GM21717 (cell line): ENCODE data around the gene ABR.
A peak's percentile ranks its signal among the peaks of the same experiment; 100 is the strongest.
"Not testable (repeated sequence)": the region's sequence is repeated elsewhere in the genome, so short reads cannot be mapped to it uniquely, and the experiment has no call there.

Experiments
- ATAC-seq: cut with Tn5 transposase; IDR thresholded peaks from one replicate; pipeline ENCODE4 v1.9.1; 2021; ENCODE audit warnings: mild to moderate bottlenecking, moderate library complexity; ENCODE audit not compliant: unreplicated experiment

Gene ABR

GRCh38 chr17:996554-997344 is 183.0 kb downstream of the ABR start, which contains the start of gene TIMM22:
TIMM22 (plus strand) TSS chr17:997129; CDS start chr17:997143, 14 bp downstream.
- ATAC-seq, result peak; percentile 88

DNA sequence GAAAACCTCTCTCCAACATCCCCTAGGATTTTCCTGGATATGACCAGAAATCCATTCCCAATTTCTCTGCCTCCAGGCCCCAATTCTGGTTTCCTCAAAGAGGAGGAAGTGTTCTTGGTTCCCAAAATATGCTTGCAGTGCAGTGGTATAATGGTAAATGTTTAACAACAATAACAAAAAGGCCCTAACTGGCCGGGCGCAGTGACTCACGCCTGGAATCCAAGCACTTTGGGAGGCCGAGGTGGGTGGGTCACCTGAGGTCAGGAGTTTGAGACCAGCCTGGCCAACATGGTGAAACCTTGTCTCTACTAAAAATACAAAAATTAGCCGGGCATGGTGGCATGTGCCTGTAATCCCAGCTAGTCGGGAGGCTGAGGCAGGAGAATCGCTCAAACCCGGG is 184.5 kb downstream of the ABR start:
- not testable (repeated sequence) for ATAC-seq

DNA sequence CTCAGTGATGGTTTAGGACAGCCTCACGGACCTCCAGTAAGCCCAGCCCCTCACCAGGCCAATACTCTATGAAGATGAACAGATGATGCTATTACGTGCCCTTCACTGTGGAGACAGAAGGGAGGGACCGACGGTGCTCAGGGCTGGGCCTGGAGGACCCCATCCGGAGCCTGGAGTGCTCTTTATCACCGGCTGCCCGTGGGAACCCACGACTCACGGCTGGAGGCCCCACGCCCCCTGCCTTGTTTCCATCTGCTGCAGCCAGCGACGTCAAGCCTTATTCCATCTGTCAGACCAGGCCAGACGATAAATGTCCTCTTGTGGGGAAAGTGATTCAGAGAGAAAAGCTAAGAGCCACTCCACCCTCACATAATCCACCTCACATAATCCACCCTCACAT is 186.8 kb downstream of the ABR start:
- no peak for ATAC-seq

GRCh38 chr17:988561-988960 is 191.2 kb downstream of the ABR start:
- no peak for ATAC-seq

DNA sequence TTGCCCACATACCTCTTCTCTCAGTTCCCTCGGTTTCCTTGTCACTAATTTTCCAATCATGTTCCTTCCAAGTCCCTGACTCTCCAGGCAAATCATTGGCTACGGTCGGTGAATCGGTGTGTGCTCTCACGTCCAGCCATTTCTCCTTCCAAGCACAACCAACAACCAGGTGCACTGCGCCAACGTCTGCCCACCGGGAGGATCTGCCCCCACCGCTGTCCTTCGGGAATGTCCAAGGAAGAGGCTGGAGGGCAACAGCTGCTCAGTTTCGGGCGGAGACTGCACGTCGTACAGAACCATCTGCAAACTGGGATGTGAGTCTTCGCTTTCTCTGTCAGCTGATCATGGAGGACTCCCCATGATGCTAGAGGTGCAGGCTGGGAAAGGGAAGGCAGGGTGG is 191.8 kb downstream of the ABR start:
- no peak for ATAC-seq

DNA sequence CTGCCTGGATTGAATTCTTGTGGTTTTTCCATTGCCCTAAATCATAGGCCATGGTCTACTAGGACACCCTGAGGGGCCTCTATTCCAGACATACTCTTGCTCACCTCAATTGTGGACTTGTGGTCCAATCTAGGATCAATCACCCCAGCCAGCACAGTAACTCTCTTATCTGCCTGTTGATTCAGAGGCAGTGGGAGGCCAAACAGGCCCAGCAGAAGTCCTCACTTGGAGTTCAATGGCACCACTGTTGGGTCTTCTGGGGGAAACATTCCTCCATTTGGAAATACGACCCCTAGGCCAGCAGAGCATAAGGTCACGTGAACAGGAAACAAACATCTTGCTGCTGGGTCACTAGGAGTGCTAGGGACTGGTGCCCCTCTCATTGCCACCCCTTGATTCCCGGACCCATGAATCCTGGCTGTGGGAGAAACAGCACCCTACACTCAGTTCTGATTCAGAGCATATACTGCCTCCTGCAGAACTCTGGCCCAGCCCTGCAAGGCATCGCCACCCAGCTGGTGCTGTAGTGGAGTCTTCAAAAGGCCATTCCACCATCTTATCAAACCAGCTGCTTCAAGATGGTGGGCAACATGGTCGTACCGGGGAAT is 193.4 kb downstream of the ABR start:
- ATAC-seq, result no peak

DNA sequence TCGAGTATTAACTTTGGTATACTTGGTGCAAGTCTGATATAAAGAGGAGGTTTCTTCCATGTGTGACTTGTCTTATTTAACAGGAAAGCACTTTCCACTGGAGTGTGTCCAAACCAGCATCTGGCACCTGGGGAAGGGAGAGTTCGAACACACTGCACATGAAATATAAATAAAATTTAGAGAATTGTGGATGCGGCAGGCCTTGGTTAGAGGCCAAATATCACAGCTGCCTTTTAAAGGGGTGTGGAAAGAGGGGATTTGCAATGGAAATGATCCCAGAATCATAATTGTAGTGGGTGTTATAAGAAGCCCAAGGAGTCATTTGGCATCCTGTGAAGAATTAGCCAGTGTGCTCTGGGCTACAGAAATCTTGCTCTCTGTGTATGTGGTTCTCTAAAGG is 195.9 kb downstream of the ABR start:
- no peak for ATAC-seq

DNA sequence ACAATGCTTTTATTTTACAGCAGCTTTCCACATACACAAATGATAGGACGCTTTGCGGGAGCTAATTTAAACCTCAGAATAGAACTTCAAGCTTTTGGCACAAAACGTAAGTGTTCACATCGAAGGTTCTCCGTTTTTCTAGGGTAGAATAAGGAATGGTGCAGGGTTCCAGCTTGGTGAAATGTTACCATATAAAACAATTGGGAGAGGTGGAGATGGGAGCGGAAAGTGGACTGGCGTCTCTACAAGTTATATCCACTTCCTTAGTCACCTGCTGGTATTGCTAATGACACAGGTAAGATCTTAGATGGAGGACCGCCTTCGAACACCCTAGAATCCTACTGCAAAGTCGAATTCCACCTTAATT is 198.5 kb downstream of the ABR start:
- no peak for ATAC-seq

GRCh38 chr17:980406-981291 is 199.1 kb downstream of the ABR start:
- no peak for ATAC-seq

- ATAC-seq, result peak; percentile 58
Observed at GRCh38 chr17:979539-980405, 200.0 kb downstream of the ABR start, which contains the start of gene NXN. NXN (minus strand) TSS chr17:979776.

DNA sequence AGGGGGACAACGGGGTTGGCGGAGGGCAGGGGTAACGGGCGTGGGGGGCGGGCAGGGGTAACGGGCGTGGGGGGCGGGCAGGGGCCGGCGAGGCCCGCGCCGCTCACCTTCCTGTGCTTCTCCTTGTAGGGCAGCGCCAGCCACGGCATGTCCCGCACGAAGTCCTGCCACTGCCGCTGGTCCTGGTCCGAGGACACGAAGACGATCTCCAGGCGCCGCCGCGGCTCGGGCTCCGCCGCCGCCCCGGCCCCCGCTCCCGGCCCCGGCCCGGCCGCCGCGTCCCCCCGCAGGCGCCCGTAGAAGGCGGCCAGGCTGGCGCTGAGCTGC is 200.6 kb downstream of the ABR start:
- ATAC-seq, result peak; percentile 7

DNA sequence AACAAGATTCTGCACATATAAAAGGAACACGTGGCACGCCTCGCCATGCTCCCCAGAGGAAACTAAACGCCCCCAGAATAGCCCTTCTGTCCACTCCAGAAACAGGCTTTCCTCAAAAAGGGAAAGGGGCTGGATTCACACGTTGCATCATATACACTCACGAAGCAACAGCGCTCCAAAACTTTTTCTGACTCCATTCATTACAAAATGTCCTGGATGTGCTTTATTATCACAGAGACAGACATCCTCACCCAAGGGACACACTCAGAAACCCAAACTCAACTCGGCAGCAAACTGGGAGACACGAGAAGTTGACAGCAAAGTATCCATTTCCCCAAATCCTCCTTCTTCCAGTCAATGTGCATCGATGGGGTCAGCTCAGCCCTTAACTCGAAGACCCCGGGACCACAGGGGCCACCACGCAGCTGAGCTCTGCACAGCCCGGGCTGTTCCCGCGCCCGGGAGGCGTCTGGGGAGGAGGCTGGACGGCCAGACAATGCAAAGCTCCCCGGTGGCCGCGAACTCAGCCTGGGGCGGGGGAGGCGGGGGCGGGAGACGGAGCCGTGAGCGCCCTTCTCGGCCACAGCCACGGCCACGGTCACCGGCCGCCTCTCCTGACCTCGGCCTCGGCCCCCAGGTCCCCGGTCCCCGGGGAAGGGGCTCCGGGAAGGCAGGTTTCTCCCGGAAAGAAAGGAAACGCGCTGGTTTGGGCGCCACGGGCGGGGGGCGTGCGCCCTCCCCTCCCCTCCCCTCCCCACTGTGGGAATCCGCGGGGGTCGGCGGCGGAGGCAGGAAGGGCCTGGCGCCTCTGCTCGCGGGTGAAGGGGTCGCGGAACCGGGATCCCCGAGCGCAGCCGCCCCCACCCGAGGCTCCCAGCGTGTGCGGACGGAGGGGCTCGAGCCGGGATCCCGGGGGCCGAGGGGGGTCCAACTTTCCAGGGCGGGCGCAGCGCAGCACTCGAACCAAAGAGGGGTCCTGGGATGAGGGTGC is 201.4 kb downstream of the ABR start:
- ATAC-seq, result no peak

DNA sequence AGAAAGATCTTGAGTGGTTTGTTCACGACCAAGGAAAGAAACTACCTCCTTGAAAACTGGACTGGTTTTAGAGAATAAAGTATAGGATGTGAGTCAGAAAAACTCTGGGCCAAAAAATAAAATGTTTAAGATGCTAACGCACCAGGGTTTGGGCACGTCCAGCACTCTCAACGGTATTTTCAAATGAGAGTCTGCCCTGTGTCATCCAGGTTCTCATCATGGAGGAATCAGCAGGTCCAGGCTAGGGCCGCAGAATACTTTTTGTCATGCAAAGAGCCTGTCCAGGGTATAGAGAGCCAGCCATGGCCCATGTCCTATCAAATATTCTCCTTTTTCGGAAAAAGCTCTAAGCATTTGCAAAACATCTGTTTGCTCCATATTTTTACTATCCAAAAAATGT is 202.6 kb downstream of the ABR start:
- ATAC-seq, result no peak

GRCh38 chr17:976312-976711 is 203.5 kb downstream of the ABR start:
- no peak for ATAC-seq

DNA sequence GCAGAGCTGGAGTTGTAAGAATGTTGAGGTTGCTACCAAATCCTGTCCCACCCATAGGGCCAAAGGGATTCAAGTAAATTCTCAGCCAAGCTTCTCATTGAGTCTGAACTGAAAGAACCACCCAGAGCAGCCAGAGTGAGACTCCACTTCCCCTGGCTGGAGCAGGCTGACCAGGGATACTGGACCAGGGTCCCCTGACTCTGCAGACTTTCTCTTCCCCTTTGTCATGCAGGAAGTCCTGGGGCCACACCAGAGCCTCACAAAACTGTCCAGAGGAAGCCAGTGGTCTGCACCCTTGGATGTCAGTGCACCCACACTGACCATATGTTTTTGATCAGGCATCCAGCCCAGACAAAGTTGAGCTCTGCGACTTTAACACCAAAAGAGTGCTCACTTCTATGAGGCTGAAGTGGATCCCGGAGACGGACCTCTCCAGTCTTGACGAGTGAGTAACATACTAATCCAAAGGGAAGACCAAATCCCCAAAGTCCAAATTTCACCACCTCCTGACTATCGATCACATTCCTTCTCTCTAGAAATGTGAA is 204.3 kb downstream of the ABR start:
- ATAC-seq, result no peak

- not testable (repeated sequence) for ATAC-seq
Observed at GRCh38 chr17:974778-975177, 205.0 kb downstream of the ABR start.

DNA sequence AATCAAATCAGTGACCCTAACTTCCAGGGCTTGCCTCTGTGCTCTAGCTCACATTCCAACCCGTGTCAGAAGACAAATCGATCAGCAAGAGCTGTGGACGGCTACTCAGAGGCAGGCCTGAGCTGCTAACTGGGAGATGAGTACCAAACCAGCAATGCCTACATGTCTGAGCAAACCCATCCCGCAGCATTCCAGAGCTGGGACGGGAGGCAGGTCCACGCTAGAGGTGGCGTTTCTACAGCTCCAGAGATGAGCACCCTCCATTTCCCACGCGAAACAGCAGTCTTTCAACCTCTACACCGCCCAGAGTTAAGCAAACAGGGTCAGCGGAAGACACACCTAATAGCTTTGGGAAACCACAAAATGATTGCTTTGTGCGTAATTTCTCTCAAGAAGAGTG is 206.7 kb downstream of the ABR start:
- no peak for ATAC-seq

GRCh38 chr17:971861-972260 is 207.9 kb downstream of the ABR start:
- not testable (repeated sequence) for ATAC-seq

DNA sequence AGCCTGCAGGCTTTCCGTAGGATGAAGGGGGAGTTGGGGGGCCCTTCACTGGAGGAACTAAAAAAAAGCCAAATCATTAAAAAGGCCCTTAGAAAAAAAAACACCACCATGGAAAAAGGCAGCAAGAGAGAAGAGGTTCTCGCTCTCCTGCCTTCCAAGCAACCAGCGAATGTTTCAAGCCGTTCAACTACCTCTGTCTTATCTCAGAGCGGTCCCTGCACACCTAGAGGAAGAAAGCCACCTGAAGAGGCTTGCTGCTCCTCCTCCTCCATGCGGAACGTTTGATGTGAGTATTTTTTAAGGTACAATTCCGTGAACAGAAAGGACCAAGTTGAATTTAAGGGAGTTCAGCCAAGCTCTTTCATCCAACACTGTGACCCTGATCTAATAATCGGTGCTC is 209.4 kb downstream of the ABR start:
- ATAC-seq, result no peak
